Measurements from ENCODE around the gene CLCF1. TPM values are rescaled to one million over a fixed set of nuclear protein-coding genes. Genes with fewer than 3 reads are reported as not detected.

Gene CLCF1
- total RNA-seq, 1 experiment from 2014 or later: 2.1 TPM

- Mint-ChIP-seq H3K27ac (no peak overlapping the region), H3K4me1 (peaks cover 22 to 26% of the 10 kb centered on the region in 2 experiments), H3K4me3 (no peak overlapping the region), H3K27me3 (ENCODE audit: low read depth) (peaks cover 23% of the 10 kb centered on the region), H3K36me3 (ENCODE audit: insufficient read depth in 1 of 3, low read depth in 3 of 3) (peaks cover 0 to 1% (median 0%) of the 10 kb centered on the region in 3 experiments; a peak in 1 of 7 replicates), H3K9me3 (no peaks in the 10 kb centered on the region; a peak in 1 of 5 replicates)
- Histone ChIP-seq H3K27ac (ENCODE audit: insufficient read length, low read depth, low read length) (no peak overlapping the region), H4K8ac (replicated peaks; ENCODE audit: insufficient read length, low read depth, low read length) (no peak overlapping the region), H4K91ac (ENCODE audit: insufficient read length, low read depth, low read length) (no peak overlapping the region), H2AFZ (ENCODE audit: low read length) (no peak overlapping the region), H3K9ac (ENCODE audit: extremely low read depth, insufficient read length, low read length) (no peak overlapping the region), H2BK12ac (ENCODE audit: insufficient read length, low read depth, low read length) (no peak overlapping the region), H3K4ac (ENCODE audit: low read depth, low read length) (no peak overlapping the region), H3K56ac (ENCODE audit: insufficient read length, low read depth, low read length) (no peak overlapping the region), H3K14ac (ENCODE audit: insufficient read depth, low read length) (no peak overlapping the region), H2BK120ac (ENCODE audit: low read depth, low read length, poor library complexity, severe bottlenecking) (no peak overlapping the region), H3T11ph (ENCODE audit: low read length) (no peak overlapping the region), H4K20me1 (ENCODE audit: control insufficient read depth, insufficient read depth, insufficient read length) (no peaks in the 10 kb centered on the region), H3K23me2 (ENCODE audit: insufficient read length, low read depth, low read length, poor library complexity, severe bottlenecking) (no peaks in the 10 kb centered on the region), H3K4me1 (ENCODE audit: insufficient read depth, low read length) (no peaks in the 10 kb centered on the region), H3K9me3 (ENCODE audit: control insufficient read depth, low read depth, low read length) (no peaks in the 10 kb centered on the region), H2BK20ac (ENCODE audit: low read depth, low read length, poor library complexity, severe bottlenecking) (no peak overlapping the region), H3K27me3 (ENCODE audit: insufficient read depth, low read length) (no peaks in the 10 kb centered on the region), H2BK15ac (ENCODE audit: low read depth, low read length) (no peak overlapping the region), H2BK5ac (ENCODE audit: insufficient read length, low read length) (no peak overlapping the region), H4K5ac (ENCODE audit: insufficient read length, low read depth, low read length) (no peak overlapping the region), H3K79me1 (ENCODE audit: insufficient read depth, low read depth, low read length, poor library complexity, severe bottlenecking) (no peaks in the 10 kb centered on the region), H3K79me2 (ENCODE audit: insufficient read depth, low read length) (no peaks in the 10 kb centered on the region), H3K23ac (ENCODE audit: insufficient read length, low read depth, low read length) (no peak overlapping the region), H2AK5ac (ENCODE audit: insufficient read length, low read length) (no peak overlapping the region), H3K18ac (ENCODE audit: insufficient read length, low read depth, low read length) (no peak overlapping the region), H3K4me2 (ENCODE audit: insufficient read depth, insufficient read length, low read length) (no peak overlapping the region)
- no peak for TF ChIP-seq CTCF (conservative IDR thresholded peaks at IDR 0.05)
- WGBS (ENCODE audit: extremely low coverage, insufficient read length, low lambda C conversion rate): no CpG with 5 or more reads among the region's 26 CpGs
- DNase-seq: no peak
Observed at GRCh38 chr11:67418476-67419281, 45.3 kb upstream of the CLCF1 start.

Measured in H9 (cell line).